K562 (cell line): ENCODE measurements around the gene LCE3A. TPM values are rescaled to one million over a fixed set of nuclear protein-coding genes. Genes with fewer than 3 reads are reported as not detected.

ENCODE experiments used
- ATF7 ChIP-seq: fragments of 450-650 bp; IDR thresholded peaks from 2 replicates; pipeline ENCODE4 v1.7.1; 2014; ENCODE audit warnings: mild to moderate bottlenecking, moderate library complexity
- CBX3 ChIP-seq, 2 experiments: IDR thresholded peaks; 1 replicate in 1 of 2; 2 replicates in 1 of 2; pipeline ENCODE4 v1.6.1; 2012; ENCODE audit warnings: inconsistent platforms in 2 of 2, low read length in 2 of 2, borderline replicate concordance in 1 of 2, control low read depth in 1 of 2
- OTX1 ChIP-seq: fragments of 450-650 bp; formaldehyde crosslinking; IDR thresholded peaks from 2 replicates; pipeline ENCODE4 v1.4.0; 2022; ENCODE audit warnings: mild to moderate bottlenecking
- TOE1 ChIP-seq, 2 experiments: fragments of 450-650 bp in 1 of 2; sonication (generic) in 1 of 2; formaldehyde crosslinking in 1 of 2; IDR thresholded peaks; 2 replicates each; pipeline versions ENCODE4 v1.7.1 to v1.8.0; 2016 to 2022; ENCODE audit warnings: borderline replicate concordance in 2 of 2, mild to moderate bottlenecking in 2 of 2, antibody characterized with exemption in 1 of 2, inconsistent platforms in 1 of 2, low read depth in 1 of 2, missing genetic modification reagents in 1 of 2, moderate library complexity in 1 of 2
- ZNF445 ChIP-seq: fragments of 250-450 bp; sonication (Bioruptor Pico); IDR thresholded peaks from 2 replicates; pipeline ENCODE4 v1.4.0; 2020; ENCODE audit warnings: low read depth, mild to moderate bottlenecking, moderate library complexity
- polyA plus RNA-seq, 8 experiments: library from polyadenylated mRNA; depleted of rRNA in 4 of 8; stranded (reverse) in 5 of 8; unstranded in 3 of 8; fragments of >200 nt; fragmentation: Nextera tagmentation in 2 of 8; fragmentation: Illumina TruSeq in 1 of 8; extraction: Ambion mirVana in 2 of 8; extraction: Trizol in 1 of 8; gene quantifications; 2 replicates each; pipeline versions ENCODE4 v1.2.1 to v1.2.3, GENCODE V29; 2011 to 2014; ENCODE audit warnings: inconsistent platforms in 1 of 8, missing spikeins in 1 of 8
- total RNA-seq, 7 experiments: library from RNA; depleted of rRNA in 6 of 7; stranded (reverse); fragments of >200 nt in 6 of 7; fragmentation: Illumina TruSeq in 2 of 7; extraction: Trizol in 2 of 7; gene quantifications; 2 replicates each; pipeline versions ENCODE4 v1.2.1 to v1.2.3, GENCODE V29; 2011 to 2021; ENCODE audit warnings: low replicate concordance in 1 of 7
- TF ChIP-seq, protein P1 (sequence below): sonication (generic); formaldehyde crosslinking; IDR thresholded peaks from 2 replicates; pipeline ENCODE4 v1.8.0; 2023; ENCODE audit warnings: mild to moderate bottlenecking, missing genetic modification reagents
- TF ChIP-seq, protein P2 (sequence below): sonication (generic); formaldehyde crosslinking; IDR thresholded peaks from 2 replicates; pipeline ENCODE4 v1.8.0; 2022; ENCODE audit warnings: mild to moderate bottlenecking, missing genetic modification reagents

Gene LCE3A
- total and polyA plus RNA-seq, 9 of the 15 experiments (the other 6 are each of a cell fraction or from before 2014, with no cell fraction given), result not detected

DNA sequence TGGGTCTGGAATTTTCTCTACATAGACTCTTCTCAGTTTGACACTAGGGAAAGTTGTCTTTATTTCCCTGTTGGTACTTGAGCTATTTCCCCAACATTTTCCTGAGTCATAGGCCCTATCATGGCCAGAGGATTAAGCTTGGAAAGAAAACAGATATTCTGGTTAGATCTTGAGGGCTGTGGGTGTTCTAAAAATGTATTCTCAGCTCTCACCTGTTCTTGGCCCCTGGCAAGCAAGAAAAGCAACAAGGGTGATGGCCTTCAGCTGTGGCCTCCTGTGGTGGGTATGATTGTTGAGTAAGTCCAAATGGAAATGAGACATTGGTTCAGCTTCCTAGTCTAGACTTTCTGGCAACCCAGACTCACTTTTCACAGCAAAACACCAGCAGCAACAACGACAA is 17.4 kb upstream of the LCE3A start (continued):
- TF ChIP-seq, protein P1, sequence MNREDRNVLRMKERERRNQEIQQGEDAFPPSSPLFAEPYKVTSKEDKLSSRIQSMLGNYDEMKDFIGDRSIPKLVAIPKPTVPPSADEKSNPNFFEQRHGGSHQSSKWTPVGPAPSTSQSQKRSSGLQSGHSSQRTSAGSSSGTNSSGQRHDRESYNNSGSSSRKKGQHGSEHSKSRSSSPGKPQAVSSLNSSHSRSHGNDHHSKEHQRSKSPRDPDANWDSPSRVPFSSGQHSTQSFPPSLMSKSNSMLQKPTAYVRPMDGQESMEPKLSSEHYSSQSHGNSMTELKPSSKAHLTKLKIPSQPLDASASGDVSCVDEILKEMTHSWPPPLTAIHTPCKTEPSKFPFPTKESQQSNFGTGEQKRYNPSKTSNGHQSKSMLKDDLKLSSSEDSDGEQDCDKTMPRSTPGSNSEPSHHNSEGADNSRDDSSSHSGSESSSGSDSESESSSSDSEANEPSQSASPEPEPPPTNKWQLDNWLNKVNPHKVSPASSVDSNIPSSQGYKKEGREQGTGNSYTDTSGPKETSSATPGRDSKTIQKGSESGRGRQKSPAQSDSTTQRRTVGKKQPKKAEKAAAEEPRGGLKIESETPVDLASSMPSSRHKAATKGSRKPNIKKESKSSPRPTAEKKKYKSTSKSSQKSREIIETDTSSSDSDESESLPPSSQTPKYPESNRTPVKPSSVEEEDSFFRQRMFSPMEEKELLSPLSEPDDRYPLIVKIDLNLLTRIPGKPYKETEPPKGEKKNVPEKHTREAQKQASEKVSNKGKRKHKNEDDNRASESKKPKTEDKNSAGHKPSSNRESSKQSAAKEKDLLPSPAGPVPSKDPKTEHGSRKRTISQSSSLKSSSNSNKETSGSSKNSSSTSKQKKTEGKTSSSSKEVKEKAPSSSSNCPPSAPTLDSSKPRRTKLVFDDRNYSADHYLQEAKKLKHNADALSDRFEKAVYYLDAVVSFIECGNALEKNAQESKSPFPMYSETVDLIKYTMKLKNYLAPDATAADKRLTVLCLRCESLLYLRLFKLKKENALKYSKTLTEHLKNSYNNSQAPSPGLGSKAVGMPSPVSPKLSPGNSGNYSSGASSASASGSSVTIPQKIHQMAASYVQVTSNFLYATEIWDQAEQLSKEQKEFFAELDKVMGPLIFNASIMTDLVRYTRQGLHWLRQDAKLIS, result no peak
- TF ChIP-seq OTX1 (CRISPR knock-in tag), result no peak
- no peak for TF ChIP-seq TOE1 (IDR thresholded peaks at IDR 0.05; ENCODE audit: borderline replicate concordance)
- TF ChIP-seq TOE1 (CRISPR knock-in tag; IDR thresholded peaks at IDR 0.05; ENCODE audit: borderline replicate concordance, low read depth), result no peak
- TF ChIP-seq ATF7, result no peak
- TF ChIP-seq, protein P2, sequence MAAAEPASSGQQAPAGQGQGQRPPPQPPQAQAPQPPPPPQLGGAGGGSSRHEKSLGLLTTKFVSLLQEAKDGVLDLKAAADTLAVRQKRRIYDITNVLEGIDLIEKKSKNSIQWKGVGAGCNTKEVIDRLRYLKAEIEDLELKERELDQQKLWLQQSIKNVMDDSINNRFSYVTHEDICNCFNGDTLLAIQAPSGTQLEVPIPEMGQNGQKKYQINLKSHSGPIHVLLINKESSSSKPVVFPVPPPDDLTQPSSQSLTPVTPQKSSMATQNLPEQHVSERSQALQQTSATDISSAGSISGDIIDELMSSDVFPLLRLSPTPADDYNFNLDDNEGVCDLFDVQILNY (CRISPR knock-in tag), result no peak
- TF ChIP-seq CBX3 (IDR thresholded peaks at IDR 0.05; ENCODE audit: borderline replicate concordance in 1 of 2, low read length in 2 of 2), result no peak
- no peak for TF ChIP-seq ZNF445 (CRISPR knock-in tag)
- TF ChIP-seq, all 486 proteins: peak for 0
